WI38 (cell line): ENCODE data around the gene BCAS3.
"Not testable (repeated sequence)": the region's sequence is repeated elsewhere in the genome, so short reads cannot be mapped to it uniquely, and the experiment has no call there.

ENCODE experiments used
- H3K4me3 ChIP-seq: 2 replicates; pipeline ENCODE4 v1.5.1; 2011; ENCODE audit warnings: low read depth, mild to moderate bottlenecking, control low read depth, low read length
- CTCF ChIP-seq: IDR thresholded peaks from 2 replicates; pipeline ENCODE4 v1.5.1; 2012; ENCODE audit warnings: low read depth, mild to moderate bottlenecking, control low read depth, low read length

The BCAS3 gene

DNA sequence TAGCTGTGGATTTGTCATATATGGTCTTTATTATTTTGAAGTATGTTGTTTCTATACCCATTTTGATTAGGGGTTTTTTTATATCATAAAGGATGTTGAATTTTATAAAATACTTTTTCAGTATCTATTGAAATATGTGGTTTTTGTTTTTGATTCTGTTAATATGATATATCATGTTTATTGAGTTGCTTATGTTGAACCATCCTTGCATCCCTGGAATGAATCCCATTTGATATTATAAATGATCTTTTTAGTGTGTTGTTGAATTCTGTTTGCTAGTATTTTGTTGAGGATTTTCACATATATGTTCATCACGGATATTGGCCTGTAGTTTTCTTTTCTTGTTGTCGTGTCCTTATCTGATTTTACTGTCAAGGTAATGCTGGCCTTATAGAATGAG is 286.5 kb downstream of the BCAS3 start:
- no peak for TF ChIP-seq CTCF
- no peak overlapping the region for H3K4me3 ChIP-seq

- H3K4me3 ChIP-seq, result no peak overlapping the region
- no peak for TF ChIP-seq CTCF
Observed at GRCh38 chr17:60968266-60968665, 290.6 kb downstream of the BCAS3 start.

- no peak overlapping the region for H3K4me3 ChIP-seq
- no peak for TF ChIP-seq CTCF
Observed at GRCh38 chr17:60969500-60970037, 291.9 kb downstream of the BCAS3 start.

DNA sequence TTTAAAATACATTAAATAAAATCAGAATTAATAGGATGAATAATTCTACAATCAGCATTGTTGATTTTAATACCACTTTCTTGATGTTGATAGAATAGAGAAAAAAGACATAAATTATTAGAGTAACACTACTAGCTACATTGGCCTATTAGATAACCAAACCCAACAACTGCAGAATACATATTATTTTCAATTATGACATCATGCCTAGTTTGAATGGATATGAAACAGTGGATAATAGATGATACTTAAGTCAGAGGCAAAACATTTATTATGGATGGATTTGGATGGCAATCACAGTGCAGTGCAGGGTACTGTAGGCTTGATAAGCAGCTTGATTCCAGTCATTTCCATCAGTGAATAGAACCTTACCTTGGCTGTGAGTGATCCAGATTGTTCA is 293.1 kb downstream of the BCAS3 start:
- no peak for TF ChIP-seq CTCF
- no peak overlapping the region for H3K4me3 ChIP-seq

GRCh38 chr17:60971515-60972369 is 294.1 kb downstream of the BCAS3 start:
- no peak overlapping the region for H3K4me3 ChIP-seq
- TF ChIP-seq CTCF, result peak; percentile 58

DNA sequence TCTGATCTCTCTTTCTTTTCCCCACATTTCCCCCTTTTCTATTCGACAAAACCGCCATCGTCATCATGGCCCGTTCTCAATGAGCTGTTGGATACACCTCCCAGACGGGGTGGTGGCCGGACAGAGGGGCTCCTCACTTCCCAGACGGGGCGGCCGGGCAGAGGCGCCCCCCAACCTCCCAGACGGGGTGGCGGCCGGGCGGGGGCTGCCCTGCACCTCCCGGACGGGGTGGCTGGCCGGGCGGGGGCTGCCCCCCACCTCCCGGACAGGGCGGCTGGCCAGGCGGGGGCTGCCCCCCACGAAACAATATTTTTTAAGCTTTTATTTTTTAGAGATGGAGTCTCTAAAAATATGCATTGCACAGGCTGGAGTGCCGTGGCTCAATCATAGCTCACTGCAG is 299.2 kb downstream of the BCAS3 start:
- H3K4me3 ChIP-seq, result not testable (repeated sequence)

DNA sequence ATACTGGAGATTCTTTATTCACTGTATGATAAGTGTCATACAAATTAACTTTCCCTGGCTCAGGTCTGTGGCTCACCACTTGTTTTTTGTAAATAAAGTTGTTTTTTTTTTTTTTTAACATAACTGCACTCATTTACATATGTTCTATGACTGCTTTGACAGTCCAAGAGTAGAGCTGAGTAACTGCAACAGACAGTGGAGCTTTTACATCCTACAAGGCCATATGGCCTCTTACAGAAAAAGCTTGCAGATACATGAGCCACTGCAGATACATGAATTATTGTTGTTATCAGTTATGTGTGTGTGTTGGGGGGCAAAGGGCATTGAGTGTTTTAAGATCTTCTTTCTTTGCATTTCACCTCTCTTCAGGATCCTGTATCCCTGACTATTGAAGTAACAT is 311.7 kb downstream of the BCAS3 start:
- no peak overlapping the region for H3K4me3 ChIP-seq

More for the DNA sequence above, 311.7 kb downstream of the BCAS3 start:
- no peak for TF ChIP-seq CTCF
